GM11168 (cell line): ENCODE measurements around the gene NARF.
"Not testable (repeated sequence)": the region's sequence is repeated elsewhere in the genome, so short reads cannot be mapped to it uniquely, and the experiment has no call there.

Source experiments
- in situ Hi-C: fragments of 300-500 bp; cut with MboI; formaldehyde crosslinking; loops from one replicate; pipeline ENCODE4 v1.12.0; 2022; ENCODE audit warnings: low sequenced_read_pairs; ENCODE audit not compliant: unreplicated experiment

The NARF gene

DNA sequence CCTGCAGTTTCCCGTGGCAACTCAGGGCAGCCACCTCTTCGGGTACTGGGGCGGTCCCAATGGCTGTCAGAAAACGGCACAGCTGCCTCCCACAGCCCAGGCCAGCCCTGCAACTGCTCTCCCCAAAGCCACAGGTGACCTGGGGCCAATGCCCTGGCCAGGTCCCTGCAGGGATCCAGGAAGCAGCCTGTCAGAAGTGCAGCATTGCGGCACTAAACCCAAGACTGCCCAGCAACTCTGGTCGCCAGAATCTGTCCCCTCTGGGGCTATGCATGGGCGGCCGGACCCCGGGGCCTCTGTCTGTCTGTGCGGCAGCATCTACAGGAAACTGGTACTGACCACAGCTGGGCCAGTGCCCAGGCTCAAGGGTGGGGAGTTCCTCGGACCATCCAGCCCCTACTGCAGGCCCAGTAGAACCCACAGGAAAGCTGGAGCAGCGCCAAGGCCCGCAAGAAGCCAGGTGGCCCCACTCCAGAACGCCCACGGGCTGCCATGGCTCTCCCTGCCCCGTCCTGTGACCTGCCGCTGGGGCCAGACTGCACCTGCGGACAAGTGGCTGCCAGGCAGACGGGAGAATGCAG lies 13.5 kb upstream of the NARF start:
- in situ Hi-C loops: no loop called here

- in situ Hi-C loops: no loop called here
Observed at GRCh38 chr17:82445542-82445941, 13.0 kb upstream of the NARF start.

- in situ Hi-C loops: no loop called here
Observed at GRCh38 chr17:82446124-82446523, 12.4 kb upstream of the NARF start.

GRCh38 chr17:82446649-82447048 lies 11.9 kb upstream of the NARF start:
- in situ Hi-C loops: no loop called here

- in situ Hi-C loops: no loop called here
Observed at GRCh38 chr17:82447876-82448275, 10.7 kb upstream of the NARF start.

DNA sequence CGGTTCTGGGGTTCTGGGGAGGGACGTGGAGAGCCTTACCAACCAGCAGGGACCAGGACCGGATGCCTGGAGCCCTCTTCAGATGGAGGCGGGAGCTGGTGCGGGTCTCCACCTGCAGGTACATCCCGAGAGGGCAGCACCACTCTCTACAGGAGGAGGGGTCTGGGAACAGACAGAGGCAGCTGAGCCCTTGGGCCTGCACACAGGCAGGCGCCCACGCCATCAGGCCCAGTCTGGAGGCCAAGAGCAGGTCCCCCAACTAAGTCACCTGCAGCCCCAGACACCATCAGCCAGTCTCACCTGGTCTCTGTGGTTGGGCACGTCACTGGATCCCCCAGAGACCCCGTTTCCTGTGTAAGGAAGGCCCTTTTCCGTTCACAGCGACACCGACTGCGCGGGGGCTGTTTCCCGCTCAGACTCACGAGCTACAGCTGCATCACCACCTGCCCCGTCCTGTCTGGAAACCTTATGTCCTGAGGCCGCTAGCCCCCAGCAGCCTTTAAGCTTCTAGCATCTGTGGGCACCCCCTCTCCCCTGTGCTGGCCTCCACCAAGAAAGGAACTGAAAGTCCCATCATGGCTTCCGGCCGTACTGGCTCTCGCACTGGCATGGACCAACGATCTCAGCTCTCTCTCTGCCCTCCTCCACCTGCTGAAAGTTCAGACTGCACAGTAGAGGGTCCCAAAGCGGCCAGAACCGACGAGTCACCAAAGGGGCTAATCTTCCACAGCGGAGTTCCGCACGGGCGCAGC lies 9.2 kb upstream of the NARF start:
- in situ Hi-C loops: no loop called here

GRCh38 chr17:82449883-82450356 lies 8.6 kb upstream of the NARF start:
- in situ Hi-C loops: no loop called here

- in situ Hi-C loops: no loop called here
Observed at GRCh38 chr17:82450357-82451106, 8.0 kb upstream of the NARF start, which contains the start of gene CYBC1. Gene CYBC1, minus strand, starts transcription at chr17:82450752. Its CDS starts 1,498 bp downstream, at chr17:82449254.

- in situ Hi-C loops: no loop called here
Observed at GRCh38 chr17:82452162-82452561, 6.4 kb upstream of the NARF start.

DNA sequence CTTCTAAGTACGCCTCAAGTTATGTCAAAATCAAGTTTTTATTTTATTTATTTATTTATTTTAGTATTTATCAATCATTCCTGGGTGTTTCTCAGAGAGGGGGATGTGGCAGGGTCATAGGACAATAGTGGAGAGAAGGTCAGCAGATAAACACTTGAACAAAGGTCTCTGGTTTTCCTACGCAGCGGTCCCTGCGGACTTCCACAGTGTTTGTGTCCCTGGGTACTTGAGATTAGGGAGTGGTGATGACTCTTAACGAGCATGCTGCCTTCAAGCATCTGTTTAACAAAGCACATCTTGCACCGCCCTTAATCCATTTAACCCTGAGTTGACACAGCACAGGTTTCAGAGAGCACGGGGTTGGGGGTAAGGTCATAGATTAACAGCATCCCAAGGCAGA lies 5.4 kb upstream of the NARF start:
- in situ Hi-C loops: not testable (repeated sequence)

GRCh38 chr17:82453706-82454105 lies 4.8 kb upstream of the NARF start:
- in situ Hi-C loops: not testable (repeated sequence)

GRCh38 chr17:82457073-82457928 lies 1.2 kb upstream of the NARF start:
- in situ Hi-C loops: no loop called here

DNA sequence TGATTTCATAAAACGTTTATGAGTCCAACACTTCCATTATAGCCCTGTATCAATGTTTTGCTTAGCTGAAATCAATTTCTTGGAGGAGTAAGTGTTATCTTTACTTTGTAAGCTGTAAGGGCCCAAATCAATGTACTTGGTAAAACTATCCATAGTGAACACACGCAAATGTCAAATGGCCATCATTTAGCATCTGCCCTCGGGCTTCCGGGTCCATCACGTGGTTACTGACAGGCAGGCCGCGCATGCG lies 687 bp upstream of the NARF start:
- in situ Hi-C loops: no loop called here

DNA sequence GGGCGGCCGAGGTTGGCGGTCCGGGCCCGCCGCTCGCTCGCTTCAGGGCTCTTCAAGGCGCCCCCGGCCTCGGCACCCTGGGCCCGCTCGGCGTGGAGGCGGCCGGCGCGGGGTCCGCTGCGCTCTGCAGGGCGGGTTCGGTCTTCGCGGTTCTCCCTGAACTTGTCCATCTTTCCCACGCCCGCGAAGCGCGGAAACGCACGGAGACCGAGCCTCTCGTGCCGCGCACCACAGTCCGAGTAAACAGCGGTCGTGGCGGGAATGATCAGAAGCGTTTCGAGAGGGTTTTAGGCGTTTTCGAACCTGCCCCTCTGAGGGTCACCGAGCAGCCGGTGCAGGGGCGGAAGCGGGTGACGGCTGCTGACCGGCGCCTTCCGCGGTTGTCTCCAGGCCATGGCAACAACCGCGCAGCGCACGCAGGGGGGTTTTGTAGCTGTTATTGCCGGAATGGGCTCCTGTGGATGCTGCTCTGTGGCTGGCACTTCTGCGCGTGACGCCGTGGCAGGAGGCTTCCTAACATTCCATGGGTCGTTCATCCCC lies 414 bp downstream of the NARF start:
- in situ Hi-C loops: no loop called here

DNA sequence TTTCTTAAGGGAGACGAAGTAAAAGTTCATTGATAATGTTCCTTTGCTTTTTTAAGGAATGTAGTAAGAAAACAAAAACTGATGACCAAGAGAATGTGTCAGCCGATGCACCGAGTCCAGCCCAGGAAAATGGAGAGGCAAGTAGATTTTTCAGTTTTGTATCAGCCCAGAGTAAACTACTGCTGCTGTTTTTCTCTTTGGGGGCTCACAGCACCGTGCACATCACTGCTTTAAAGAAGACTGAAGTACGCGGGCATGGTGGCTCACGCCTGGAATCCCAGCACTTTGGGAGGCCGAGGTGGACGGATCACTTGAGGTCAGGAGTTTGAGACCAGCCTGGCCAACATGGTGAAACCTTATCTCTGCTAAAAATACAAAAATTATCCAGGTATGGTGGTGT lies 1.4 kb downstream of the NARF start:
- in situ Hi-C loops: not testable (repeated sequence)

DNA sequence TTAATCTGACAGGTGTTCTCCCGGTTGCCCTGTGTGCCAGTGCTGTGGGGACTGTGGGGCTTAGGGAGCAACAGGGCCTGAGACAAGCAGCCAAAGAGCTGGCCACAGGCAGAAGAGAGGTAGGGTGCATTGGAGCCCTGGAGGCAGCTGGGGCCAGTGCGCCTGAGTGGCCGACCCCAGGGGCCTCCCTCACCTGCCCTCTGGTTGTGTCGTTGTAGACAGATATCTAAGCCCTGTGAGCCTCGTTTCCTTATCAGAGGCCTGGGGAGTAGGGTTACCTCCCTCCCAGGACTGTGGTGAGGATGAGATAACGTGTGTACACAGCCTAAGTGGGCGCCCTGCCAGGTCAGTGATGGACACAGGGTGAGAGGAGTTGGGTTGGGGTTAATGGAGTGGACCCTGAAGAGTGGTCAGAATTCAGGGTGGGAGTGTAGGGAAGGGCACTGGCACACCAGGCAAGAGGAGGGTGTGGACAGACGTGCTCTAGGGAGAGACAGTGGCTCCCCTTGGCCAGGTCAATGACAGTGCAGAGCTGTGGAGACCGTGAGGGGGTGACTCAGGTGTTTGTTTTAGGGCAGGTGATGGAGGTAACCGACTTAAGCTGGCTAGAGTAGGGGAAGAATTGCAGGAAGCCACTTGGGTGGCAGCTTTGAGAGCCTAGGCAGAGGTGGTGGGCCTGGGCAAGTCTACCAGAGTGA lies 3.4 kb downstream of the NARF start:
- in situ Hi-C loops: no loop called here

DNA sequence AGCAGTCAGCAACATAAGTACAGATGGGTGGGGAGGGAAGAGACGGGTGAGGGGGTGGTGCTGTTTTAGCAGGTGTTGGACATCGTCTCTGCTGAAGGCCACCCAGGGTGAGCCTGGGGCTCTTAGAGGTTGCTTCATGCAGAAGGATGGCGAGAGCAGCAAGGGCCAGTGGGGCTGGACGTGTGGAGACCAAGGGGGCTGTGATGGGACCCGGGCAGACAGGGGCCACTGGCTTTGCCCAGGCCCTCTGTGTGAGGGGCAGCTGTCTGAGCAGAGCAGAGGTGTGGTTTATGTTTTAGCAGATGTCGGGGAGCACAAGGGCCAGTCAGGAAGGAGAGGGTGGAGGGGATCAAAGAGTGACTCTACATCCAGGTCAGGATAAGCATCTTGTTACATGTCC lies 4.8 kb downstream of the NARF start:
- in situ Hi-C loops: no loop called here

- in situ Hi-C loops: no loop called here
Observed at GRCh38 chr17:82463925-82464566, 5.5 kb downstream of the NARF start.

DNA sequence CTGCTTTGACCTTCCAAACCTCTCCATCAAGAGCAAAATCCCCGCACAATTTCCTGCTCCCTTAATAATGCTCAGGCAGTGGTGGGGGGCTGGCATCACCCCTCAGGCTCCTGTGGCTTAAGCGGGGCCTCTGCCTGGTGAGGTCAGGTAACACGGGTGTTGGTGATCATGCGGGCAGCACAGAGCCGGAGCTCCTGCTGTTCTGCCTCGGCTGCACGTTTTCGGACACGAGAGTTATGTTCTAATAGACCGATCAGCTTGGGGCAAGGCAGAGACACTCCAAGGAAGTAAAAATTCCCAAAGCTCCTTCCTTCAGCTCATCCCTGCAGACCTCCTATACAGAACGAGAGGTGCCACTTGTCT lies 6.0 kb downstream of the NARF start:
- in situ Hi-C loops: no loop called here
